ENCODE results near the gene JSRP1.

JSRP1 gene

DNA sequence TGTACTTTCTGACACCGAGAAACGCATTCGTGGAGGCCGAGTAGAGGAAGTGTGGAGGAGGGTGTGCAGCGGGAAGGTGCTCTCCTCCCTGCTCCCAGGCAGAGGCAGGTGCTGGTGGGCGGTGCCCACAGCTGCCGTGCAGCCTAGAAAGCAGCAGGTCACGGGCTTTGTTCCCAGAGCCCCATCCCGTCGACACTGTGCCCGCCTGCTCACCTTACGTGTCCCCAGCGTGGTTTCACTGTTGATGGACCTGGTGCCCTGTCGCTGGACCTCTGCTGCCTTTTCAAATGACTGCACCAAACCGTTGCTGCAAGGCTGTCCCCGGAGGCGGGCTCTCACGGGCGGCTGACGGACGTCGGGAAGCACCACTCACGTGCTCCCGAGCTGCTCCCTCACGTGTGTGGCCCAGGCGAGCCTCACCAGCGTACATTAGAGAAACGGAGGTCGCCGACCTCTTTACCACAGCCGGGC is 40.9 kb downstream of the JSRP1 start:
- H3K4me3 ChIP-seq (ENCODE audit: low read depth, low read length) = no peak overlapping the region
- ChIA-PET POLR2A (interaction anchor here (0.7 to 1.2 kb wide), 2 partner anchors 15 to 64 kb away, joined by 3 read pairs; partner anchors contain the start of gene AP3D1), CTCF (interaction anchor here (1.0 to 3.0 kb wide), 5 partner anchors 12 to 123 kb away, joined by 3 to 9 read pairs (median 4); partner anchors contain the start of gene PLEKHJ1)
- TF ChIP-seq, protein P1, sequence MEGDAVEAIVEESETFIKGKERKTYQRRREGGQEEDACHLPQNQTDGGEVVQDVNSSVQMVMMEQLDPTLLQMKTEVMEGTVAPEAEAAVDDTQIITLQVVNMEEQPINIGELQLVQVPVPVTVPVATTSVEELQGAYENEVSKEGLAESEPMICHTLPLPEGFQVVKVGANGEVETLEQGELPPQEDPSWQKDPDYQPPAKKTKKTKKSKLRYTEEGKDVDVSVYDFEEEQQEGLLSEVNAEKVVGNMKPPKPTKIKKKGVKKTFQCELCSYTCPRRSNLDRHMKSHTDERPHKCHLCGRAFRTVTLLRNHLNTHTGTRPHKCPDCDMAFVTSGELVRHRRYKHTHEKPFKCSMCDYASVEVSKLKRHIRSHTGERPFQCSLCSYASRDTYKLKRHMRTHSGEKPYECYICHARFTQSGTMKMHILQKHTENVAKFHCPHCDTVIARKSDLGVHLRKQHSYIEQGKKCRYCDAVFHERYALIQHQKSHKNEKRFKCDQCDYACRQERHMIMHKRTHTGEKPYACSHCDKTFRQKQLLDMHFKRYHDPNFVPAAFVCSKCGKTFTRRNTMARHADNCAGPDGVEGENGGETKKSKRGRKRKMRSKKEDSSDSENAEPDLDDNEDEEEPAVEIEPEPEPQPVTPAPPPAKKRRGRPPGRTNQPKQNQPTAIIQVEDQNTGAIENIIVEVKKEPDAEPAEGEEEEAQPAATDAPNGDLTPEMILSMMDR (IDR thresholded peaks at IDR 0.05; ENCODE audit: insufficient read depth, low read length, missing control alignments) = no peak
- DNase-seq (ENCODE audit: low read depth, low spot score) = no peak

DNA sequence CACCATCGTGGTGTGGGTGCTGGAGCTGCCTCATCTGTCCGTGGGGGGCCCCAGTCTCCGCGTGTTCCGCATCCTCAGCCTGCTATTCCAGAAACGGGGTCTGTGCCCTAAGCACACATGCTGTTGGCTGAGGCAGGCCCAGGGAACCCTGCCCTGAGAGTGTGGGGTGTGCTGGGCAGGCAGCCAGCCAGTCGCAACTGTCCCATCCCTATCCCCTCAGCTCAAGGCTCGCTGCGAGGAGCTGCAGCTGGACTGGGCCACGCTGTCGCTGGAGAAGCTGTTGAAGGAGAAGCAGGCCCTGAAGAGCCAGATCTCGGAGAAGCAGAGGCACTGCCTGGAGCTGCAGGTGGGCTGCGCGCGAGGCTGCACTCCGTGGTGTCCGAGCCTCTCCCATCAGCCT is 42.0 kb downstream of the JSRP1 start:
- H3K4me3 ChIP-seq (ENCODE audit: low read depth, low read length) = no peak overlapping the region
- ChIA-PET CTCF (interaction anchor here (1.2 to 3.0 kb wide), 4 partner anchors 15 to 58 kb away, joined by 3 to 9 read pairs (median 6); partner anchors contain the start of gene PLEKHJ1), POLR2A (interaction anchor here (0.7 to 1.2 kb wide), 2 partner anchors 16 to 63 kb away, joined by 3 read pairs; partner anchors contain the start of gene AP3D1)
- TF ChIP-seq, protein P1 (IDR thresholded peaks at IDR 0.05; ENCODE audit: insufficient read depth, low read length, missing control alignments) = no peak
- no peak for DNase-seq (ENCODE audit: low read depth, low spot score)

DNA sequence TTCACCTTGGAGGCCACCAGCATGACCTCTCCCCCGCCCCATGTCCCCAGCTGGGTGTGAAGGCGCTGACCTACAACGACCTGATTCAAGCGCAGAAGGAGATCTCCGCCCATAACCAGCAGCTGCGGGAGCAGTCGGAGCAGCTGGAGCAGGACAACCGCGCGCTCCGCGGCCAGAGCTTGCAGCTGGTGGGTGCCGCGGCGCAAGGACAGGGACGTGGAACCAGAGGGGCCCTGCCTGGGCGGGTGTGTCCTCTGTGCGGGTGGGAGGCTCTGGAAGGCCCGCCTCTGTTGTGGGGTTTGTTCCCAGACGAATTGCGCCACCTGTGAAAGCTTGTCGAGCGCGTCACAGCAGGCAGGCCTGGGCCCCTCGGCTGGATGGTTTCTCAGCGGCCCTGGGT is 42.4 kb downstream of the JSRP1 start:
- POLR2A ChIA-PET = no interaction called here

DNA sequence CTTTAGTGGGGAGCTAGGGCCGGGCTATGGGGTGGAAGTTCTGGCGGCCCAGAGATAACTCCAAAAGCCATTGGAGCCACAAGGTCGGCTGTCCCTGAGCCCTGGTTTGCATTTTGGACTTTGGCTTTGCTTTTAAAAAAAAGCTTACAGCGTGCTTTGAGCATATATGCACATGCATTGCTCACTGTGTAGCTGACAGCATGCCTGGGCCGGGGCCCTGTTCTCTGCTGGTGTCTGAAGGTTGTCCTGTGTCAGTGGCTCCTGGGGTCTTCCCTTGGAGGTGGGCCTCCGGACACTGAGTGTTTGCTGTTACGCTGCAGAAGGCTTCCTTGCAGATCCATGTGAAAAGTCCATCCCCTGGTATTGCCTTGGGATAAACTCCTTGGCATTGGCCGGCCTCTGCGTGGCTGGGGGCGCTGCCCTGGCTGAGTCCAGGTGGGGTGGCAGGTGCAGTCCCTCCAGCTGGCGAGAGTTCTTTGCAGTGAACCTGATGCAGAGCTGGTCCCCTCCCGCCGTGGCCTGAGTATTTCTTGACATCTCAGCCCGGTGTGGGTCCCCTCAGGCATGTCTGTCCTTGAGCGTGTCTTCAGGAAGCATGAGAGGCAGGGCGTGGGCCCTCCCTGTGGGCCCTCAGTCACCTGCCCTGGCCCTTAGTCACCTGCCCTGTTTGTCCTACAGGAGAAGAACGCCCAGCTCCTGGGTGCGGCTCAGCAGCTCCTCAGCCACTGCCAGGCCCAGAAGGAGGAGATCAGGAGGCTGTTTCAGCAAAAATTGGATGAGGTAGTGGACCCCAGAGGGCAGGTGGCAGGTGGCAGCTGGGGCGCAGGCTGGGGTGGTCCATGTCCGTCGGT is 43.1 kb downstream of the JSRP1 start:
- CTCF ChIA-PET = interaction anchor here (0.9 to 1.3 kb wide), 5 partner anchors 9 to 27 kb away, joined by 3 to 5 read pairs (median 3); partner anchors contain the start of gene PLEKHJ1

More for the DNA sequence above, 42.4 kb downstream of the JSRP1 start:
- CTCF ChIA-PET = interaction anchor here (0.9 to 3.0 kb wide), 6 partner anchors 8 to 58 kb away, joined by 3 to 9 read pairs (median 4); partner anchors contain the start of gene PLEKHJ1
- TF ChIP-seq, protein P1 (IDR thresholded peaks at IDR 0.05; ENCODE audit: insufficient read depth, low read length, missing control alignments) = no peak
- no peak for DNase-seq (ENCODE audit: low read depth, low spot score)
- no peak overlapping the region for H3K4me3 ChIP-seq (ENCODE audit: low read depth, low read length)

DNA sequence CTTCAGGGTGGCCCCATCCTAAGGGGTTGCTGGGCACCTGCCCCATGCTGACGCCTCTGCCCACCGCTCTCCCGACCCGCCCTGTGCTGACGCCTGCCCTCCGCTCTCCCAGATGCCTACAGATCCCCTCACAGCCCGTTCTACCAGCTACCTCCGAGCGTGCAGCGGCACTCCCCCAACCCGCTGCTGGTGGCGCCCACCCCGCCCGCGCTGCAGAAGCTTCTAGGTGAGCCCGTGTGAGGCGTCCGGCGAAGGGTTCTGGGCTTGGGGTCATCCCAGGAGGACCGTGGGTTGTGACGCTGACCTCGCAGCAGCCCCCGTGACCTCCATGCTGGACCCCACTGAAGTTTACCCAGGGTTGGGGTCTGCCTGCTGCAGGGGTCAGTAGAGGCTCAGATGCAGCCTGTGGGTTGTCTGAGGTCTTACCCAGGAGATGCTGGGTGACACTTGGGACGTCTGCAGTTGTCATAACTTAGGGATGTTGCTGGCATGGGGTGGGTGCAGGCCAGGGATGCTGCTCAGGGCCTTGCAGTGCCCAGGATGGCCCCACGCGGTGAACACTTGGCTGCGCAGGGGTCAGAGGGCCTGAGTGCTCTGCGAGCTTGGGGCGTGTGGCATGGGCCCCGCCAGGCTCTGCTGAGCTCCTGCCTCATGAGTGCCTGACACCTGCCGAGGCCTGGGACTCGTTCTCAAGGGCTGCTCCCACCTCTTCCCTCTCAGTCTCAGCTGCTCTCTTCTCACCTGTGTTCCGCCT is 45.1 kb downstream of the JSRP1 start:
- TF ChIP-seq, protein P1 (IDR thresholded peaks at IDR 0.05; ENCODE audit: insufficient read depth, low read length, missing control alignments) = no peak
- H3K4me3 ChIP-seq (ENCODE audit: low read depth, low read length) = no peak overlapping the region
- ChIA-PET POLR2A (interaction anchor here (1.4 kb wide), 1 partner anchor 19 kb away, joined by 4 read pairs; no protein-coding TSS in a partner anchor), CTCF (interaction anchor here (1.5 kb wide), 1 partner anchor 11 kb away, joined by 3 read pairs; no protein-coding TSS in a partner anchor)
- DNase-seq (ENCODE audit: low read depth, low spot score) = no peak

More for the DNA sequence above, 43.1 kb downstream of the JSRP1 start:
- TF ChIP-seq, protein P1 (IDR thresholded peaks at IDR 0.05; ENCODE audit: insufficient read depth, low read length, missing control alignments) = no peak
- POLR2A ChIA-PET = interaction anchor here (1.4 kb wide), 1 partner anchor 17 kb away, joined by 4 read pairs; no protein-coding TSS in a partner anchor
- no peak for DNase-seq (ENCODE audit: low read depth, low spot score)
- H3K4me3 ChIP-seq (ENCODE audit: low read depth, low read length) = no peak overlapping the region
